COR-L47 (cell line): ENCODE data around the gene SMURF1.
A peak's percentile ranks its signal among the peaks of the same experiment; 100 is the strongest.
"Not testable (repeated sequence)": the region's sequence is repeated elsewhere in the genome, so short reads cannot be mapped to it uniquely, and the experiment has no call there.

Experiments
- DNase-seq: peaks from one replicate; lab custom pipeline; 2025; lab: John Stamatoyannopoulos, UW

The SMURF1 gene

DNA sequence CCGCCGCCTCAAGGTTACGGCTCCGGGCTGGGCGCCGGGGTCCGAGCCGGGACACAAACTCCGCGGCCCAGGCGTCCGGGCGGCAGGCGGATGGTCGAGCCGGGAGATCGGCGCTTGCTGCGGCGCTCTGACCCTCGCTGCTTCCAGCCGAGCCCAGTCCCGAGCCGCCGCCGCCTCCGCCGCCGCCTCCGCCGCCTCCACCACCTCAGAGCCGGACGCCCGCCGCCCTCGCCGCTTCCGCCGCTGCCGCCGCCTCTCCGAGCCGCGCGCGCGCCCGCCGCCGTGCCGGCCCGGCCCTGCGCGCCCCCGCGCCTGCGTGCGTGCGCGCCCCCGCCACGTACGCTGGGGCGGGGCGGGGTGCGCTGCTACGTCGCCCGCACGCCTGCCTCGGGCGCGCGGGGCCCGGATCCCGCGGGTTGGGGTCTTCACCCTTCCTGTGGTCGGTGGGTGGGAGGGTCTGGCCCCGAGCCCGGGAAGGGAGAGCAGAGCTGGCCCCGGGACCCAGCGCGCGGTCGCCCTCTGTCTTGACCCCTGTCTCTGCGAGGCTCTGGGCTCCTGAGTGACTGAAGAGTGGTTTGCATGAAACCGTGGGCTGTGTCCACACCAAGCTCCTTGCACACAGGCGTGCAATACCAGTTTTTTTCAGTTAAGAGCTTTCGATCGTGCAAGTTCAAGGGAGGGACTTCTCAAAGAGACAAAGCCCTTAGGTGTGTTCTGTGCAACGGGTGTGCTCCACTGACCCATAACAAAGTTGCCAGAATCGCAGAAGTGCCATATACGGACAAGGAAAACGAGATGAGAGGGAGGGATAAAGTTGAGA is at the start of gene SMURF1:
Gene SMURF1, minus strand, starts transcription at position 256 of the 820 bp plus-strand sequence. CDS start 328 bp downstream, outside the sequence.
- peak; percentile 58 for DNase-seq

DNA sequence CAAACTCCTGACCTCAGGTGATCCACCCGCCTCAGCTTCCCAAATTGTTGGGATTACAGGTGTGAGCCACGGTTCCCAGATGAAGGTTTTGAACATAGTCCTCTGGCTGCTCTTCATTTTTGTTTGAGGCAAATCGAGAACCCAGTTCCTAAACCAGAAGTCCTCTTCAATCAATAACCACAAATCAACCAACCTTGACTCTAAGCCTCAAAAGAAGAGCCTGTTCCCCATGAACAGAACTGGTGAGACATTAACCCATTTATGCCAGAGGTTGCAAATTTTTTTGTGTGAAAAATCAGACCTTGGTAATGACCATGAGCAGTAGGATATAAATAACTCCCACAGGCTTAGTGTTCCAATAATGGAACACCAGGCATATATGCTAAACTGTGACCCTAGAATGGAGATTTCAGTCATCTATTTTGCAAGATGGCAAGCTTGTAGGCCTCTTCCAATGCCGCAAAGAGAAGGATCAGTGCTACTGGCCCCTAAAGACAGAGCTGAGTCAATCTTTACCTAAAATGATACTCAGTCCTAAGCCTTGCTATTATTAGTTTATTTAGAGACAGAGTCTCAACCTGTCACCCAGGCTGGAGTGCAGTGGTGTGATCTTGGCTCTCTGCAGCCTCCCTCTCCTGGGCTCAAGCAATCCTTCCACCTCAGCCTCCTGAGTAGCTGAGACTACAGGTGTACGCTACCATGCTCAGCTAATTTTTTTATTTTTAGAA is 48.1 kb upstream of the SMURF1 start:
- DNase-seq, result no peak

DNA sequence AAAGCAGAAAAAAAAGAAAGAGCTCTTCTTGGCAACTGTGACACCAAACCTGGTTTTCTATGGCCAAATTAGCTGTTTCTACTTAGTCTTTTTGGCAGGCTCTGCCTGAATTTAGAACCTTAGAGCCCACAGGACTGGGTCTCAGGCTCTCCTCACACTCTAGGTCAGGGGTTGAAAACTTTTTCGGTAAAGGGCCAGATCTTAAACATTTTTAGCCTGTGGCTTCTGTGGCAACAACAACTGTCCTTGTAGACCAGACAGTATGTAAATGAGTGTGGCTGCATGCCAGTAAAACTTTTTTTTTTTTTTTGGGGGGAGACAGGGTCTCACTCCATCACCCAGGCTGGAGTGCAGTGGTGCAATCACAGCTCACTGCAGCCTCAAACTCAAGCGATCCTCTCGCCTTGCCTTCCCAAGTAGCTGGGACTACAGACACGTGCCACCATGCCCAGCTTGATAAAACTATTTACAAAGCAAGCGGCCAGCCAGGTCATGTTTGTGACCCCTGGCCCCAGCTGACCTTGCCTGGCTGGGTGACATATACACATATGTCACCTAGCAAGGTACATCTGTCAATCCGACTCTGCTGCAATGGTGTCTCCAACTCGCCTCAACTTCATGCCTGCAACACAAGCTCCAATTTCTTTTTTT is 46.6 kb upstream of the SMURF1 start:
- DNase-seq, result no peak

- DNase-seq, result no peak
Observed at GRCh38 chr7:99189222-99189621, 45.3 kb upstream of the SMURF1 start.

GRCh38 chr7:99188221-99188620 is 44.3 kb upstream of the SMURF1 start:
- DNase-seq, result no peak

DNA sequence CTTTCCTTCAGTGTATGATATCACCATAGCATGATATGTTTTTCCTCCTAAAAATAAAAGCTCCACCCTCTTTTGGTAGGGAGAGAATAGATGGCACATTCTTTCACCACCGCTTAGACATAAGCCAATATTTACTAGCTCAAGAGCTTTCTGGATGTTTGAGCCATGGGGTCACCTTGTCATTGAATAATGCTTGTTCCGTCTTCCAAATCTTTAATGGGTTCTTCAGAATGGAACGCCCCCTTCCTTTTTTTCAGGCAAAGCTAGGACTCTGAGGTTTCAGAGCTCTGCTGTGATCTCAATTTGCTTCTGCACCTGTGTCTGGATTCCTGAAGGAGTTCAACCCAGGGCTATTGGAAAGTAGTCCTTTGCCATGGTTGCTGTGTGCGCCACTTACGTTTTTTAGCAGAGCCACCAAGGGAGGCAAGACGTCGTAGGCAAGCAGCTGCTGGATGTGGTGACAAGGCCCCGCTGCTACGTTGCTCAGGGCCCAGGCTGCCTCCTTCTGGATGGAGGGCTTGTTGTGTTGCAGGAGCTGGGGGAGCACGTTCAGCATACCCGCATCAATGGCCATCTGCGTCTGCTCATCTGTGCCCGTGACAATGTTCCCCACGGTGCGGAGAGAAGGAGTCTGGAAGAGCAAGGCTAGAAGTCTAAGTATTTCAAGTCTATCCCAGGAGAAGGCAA is 40.8 kb upstream of the SMURF1 start:
- DNase-seq, result no peak

GRCh38 chr7:99180067-99180650 is 36.3 kb upstream of the SMURF1 start:
- DNase-seq, result no peak

DNA sequence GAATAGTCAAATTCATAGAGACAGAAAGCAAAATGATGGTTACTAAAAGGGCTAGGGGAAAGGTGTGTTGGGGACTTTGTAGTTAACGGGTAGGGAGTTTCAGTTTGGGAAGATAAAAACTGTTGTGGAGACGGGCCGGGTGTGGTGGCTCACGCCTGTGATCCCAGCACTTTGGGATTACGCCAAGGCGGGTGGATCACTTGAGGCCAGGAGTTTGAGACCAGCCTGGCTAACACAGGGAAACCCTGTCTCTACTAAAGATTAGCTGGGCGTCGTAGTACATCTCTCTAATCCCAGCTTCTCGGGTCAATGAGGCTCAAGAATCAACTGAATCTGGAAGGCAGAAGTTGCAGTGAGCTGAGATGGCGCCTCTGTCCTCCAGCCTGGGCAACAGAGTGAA is 33.3 kb upstream of the SMURF1 start:
- no peak for DNase-seq

DNA sequence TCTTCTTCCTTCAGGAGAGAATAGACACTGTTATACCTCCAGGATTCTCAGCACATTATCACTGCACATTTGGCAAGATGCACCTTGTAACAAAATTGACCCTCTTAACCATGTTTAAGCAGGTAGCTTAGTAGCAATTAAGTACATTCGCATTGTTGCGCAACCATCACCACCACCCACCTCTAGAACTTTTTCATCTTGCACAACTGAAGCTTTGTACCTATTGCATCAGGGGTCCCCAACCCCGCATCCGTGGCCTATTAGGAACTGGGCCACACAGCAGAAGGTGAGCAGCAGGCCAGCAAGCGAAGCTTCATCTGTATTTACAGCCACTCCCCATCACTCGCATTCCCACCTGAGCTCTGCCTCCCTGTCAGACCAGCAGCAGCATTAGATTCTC is 29.9 kb upstream of the SMURF1 start:
- no peak for DNase-seq

DNA sequence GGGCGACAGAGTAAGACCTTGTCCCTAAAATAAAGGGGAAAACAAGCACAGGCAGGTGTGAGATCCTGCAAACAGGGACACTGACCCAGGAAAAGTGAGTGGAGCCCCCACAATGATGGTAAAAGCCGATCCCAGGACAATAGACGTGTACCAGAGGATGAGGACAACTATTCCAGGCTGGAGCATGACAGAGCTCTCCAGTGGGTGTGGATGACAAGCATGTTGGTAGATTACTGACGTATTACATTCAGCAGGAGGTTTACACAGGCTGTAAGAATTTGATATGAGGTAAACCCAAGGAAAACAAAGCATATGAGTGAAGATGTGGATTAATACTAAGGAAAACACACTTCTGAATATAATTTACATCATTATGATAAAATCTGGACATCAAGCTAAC is 27.8 kb upstream of the SMURF1 start:
- no peak for DNase-seq

DNA sequence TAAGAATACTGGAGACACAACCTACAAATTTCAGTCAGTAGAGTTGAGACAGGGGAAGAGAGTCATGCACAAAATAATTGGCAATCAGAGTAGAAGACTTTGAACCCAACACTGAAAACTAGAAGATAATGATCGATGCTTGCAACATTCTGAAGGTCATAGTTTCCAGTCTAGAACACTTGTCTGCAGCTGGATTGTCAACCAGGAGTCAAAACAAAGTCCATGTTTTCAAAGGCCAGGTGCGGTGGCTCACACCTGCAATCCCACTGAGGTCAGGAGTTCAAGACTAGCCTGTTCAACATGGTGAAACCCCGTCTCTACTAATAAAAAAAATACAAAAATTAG is 26.8 kb upstream of the SMURF1 start:
- no peak for DNase-seq

GRCh38 chr7:99170065-99170729 is 26.3 kb upstream of the SMURF1 start:
- DNase-seq, result no peak

DNA sequence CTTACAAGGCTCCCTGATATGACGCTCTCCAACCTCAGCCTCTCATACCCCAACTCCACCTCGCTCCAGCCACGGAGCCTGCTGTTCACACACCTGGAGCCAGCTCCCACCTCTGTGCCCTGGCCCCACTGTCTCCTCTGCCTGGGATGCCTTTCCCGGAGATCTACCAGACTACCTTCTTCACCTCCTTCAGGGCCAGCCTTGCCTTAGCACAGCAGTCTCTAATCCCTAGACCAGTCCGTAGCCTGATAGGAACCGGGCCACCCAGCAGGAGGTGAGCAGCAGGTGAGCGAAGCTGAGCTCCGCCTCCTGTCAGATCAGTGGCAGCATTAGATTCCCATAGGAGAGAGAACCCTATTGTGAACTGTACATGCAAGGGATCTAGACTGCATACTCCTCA is 23.2 kb upstream of the SMURF1 start:
- DNase-seq, result no peak

- DNase-seq, result no peak
Observed at GRCh38 chr7:99165816-99166215, 21.9 kb upstream of the SMURF1 start.

GRCh38 chr7:99163669-99164068 is 19.8 kb upstream of the SMURF1 start:
- not testable (repeated sequence) for DNase-seq

GRCh38 chr7:99156649-99157048 is 12.7 kb upstream of the SMURF1 start:
- no peak for DNase-seq

DNA sequence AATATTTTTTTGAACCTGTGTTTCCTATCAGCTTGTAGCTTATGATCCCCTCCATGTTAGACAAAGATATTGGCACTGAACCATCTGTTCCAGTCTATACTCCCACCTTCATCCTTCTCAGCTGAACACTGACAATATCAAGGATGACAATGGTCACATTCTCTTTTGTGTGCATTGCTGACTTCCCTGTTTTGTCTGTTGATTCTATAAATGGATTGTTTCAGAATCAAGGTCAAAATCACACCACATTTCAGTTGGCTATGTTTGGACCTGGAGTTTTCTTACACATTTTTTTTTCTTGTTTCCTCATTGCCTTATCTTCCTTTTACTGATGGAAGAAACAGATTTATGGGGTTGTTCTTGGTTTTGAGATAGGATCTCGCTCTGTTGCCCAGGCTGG is 11.3 kb upstream of the SMURF1 start:
- DNase-seq, result no peak

GRCh38 chr7:99146979-99147378 is 3.1 kb upstream of the SMURF1 start:
- DNase-seq, result no peak

- DNase-seq, result no peak
Observed at GRCh38 chr7:99143521-99143852, 421 bp downstream of the SMURF1 start.

DNA sequence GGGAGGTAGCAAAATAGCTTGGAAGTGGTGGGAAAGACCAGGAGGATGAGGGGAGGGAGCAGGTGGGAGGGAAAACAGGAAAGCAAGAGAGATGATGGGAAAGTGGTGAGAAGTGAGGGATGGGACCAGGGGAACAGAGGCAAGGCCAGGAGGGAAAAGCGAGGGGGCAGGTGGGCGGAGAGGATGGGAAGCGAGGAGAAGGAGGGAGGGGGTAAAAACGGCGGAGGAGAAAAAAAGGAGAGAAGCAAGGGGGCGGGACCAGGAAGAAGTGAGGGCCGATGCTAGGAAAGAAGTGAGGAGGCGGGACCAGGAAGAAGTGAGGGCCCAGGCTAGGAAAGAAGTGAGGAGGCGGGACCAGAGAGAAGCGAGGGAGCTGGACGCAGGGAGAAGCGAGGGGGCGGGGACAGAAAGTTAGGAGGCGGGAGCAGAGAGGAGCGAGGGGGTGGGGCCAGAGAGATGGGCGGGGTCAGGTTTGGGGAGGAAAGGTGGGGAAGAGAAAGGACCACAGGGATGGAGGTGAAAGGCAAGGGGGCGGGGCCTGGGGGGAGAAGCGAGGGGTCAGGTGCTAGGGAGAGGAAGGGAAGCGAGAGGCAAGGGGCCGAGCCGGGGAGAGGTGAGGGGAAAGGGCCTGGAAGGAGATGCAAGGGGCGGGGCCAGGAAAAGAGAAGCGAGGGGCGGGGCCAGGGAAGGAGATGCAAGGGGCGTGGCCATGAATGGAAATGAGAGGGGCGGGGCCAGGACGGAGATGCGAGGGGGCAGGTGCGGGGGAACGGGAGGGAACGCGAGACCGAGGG is 984 bp downstream of the SMURF1 start:
- DNase-seq, result peak; percentile 28
